K562 (cell line): ENCODE results near the gene SDE2. TPM values are rescaled to one million over a fixed set of nuclear protein-coding genes. Genes with fewer than 3 reads are reported as not detected.
A peak's percentile ranks its signal among the peaks of the same experiment; 100 is the strongest.

Source experiments
- ARNT ChIP-seq, 2 experiments: fragments of 450-650 bp; IDR thresholded peaks; 2 replicates each; pipeline ENCODE4 v1.6.1; 2016; ENCODE audit warnings: mild to moderate bottlenecking in 1 of 2
- ATF6 ChIP-seq: sonication (generic); formaldehyde crosslinking; IDR thresholded peaks from 2 replicates; pipeline ENCODE4 v1.4.0; 2020; ENCODE audit warnings: mild to moderate bottlenecking, missing genetic modification reagents
- BRD9 ChIP-seq: fragments of 450-650 bp; IDR thresholded peaks from 2 replicates; pipeline ENCODE4 v1.6.1; 2018; ENCODE audit warnings: low read depth; ENCODE audit not compliant: partially characterized antibody
- C11orf30 ChIP-seq: fragments of 450-650 bp; IDR thresholded peaks from 2 replicates; pipeline ENCODE4 v1.6.1; 2016; ENCODE audit warnings: low read depth, mild to moderate bottlenecking
- CREM ChIP-seq: IDR thresholded peaks from 2 replicates; pipeline ENCODE4 v1.6.1; 2014; ENCODE audit warnings: antibody characterized with exemption, low read depth
- EGR1 ChIP-seq: fragments of 450-650 bp; conservative IDR thresholded peaks from 2 replicates; pipeline ENCODE4 v1.6.1; 2017; ENCODE audit warnings: mild to moderate bottlenecking
- GTF2E2 ChIP-seq: fragments of 200-800 bp; sonication (Bioruptor generic); IDR thresholded peaks from 2 replicates; pipeline ENCODE4 v1.6.1; 2016; ENCODE audit warnings: missing genetic modification characterization, missing compliant biosample characterization
- HNRNPL ChIP-seq: fragments of 200-400 bp; formaldehyde crosslinking; IDR thresholded peaks from 2 replicates; pipeline ENCODE4 v1.6.1; 2017; ENCODE audit warnings: low read depth, mild to moderate bottlenecking, low read length
- MEF2A ChIP-seq: IDR thresholded peaks from 2 replicates; pipeline ENCODE4 v1.6.1; 2011; ENCODE audit warnings: low read depth, mild to moderate bottlenecking, low read length, moderate library complexity; ENCODE audit not compliant: control insufficient read depth
- NFE2 ChIP-seq: IDR thresholded peaks from 2 replicates; pipeline ENCODE4 v1.6.1; 2014; ENCODE audit warnings: antibody characterized with exemption, low read depth
- RBM22 ChIP-seq: fragments of 200-400 bp; formaldehyde crosslinking; IDR thresholded peaks from 2 replicates; pipeline ENCODE4 v1.6.1; 2018; ENCODE audit warnings: low read length, low read depth; ENCODE audit not compliant: poor library complexity, severe bottlenecking
- SP1 ChIP-seq: sonication (generic); formaldehyde crosslinking; IDR thresholded peaks from 2 replicates; pipeline ENCODE4 v1.8.1; 2022; ENCODE audit warnings: mild to moderate bottlenecking, missing genetic modification reagents
- TFAM ChIP-seq: fragments of 250-450 bp; sonication (Bioruptor Pico); conservative IDR thresholded peaks from 2 replicates; pipeline ENCODE4 v1.5.0; 2021; ENCODE audit warnings: mild to moderate bottlenecking, moderate library complexity
- ZBTB12 ChIP-seq: fragments of 250-450 bp; sonication (Bioruptor Pico); IDR thresholded peaks from 2 replicates; pipeline ENCODE4 v1.4.0; 2020
- ZBTB7A ChIP-seq: IDR thresholded peaks from 2 replicates; pipeline ENCODE4 v1.6.1; 2011; ENCODE audit warnings: low read depth, mild to moderate bottlenecking, low read length, moderate library complexity, borderline replicate concordance; ENCODE audit not compliant: control insufficient read depth
- ZNF165 ChIP-seq: fragments of 250-450 bp; sonication (Bioruptor Pico); IDR thresholded peaks from 2 replicates; pipeline ENCODE4 v1.4.0; 2020; ENCODE audit warnings: borderline replicate concordance
- ZNF280B ChIP-seq: fragments of 250-450 bp; sonication (Bioruptor Pico); IDR thresholded peaks from 2 replicates; pipeline ENCODE4 v1.5.1; 2021; ENCODE audit warnings: mild to moderate bottlenecking
- ZNF583 ChIP-seq: fragments of 250-450 bp; sonication (Bioruptor Pico); IDR thresholded peaks from 2 replicates; pipeline ENCODE4 v1.4.0; 2020
- ZNF696 ChIP-seq: fragments of 250-450 bp; sonication (Bioruptor Pico); conservative IDR thresholded peaks from 2 replicates; pipeline ENCODE4 v1.4.0; 2020; ENCODE audit warnings: mild to moderate bottlenecking, moderate library complexity
- ZNF778 ChIP-seq: fragments of 450-650 bp; formaldehyde crosslinking; IDR thresholded peaks from 2 replicates; pipeline ENCODE4 v1.4.0; 2020; ENCODE audit warnings: mild to moderate bottlenecking, moderate library complexity
- polyA plus RNA-seq, 8 experiments: library from polyadenylated mRNA; depleted of rRNA in 4 of 8; stranded (reverse) in 5 of 8; unstranded in 3 of 8; fragments of >200 nt; fragmentation: Nextera tagmentation in 2 of 8; fragmentation: Illumina TruSeq in 1 of 8; extraction: Ambion mirVana in 2 of 8; extraction: Trizol in 1 of 8; gene quantifications; 2 replicates each; pipeline versions ENCODE4 v1.2.1 to v1.2.3, GENCODE V29; 2011 to 2014; ENCODE audit warnings: inconsistent platforms in 1 of 8, missing spikeins in 1 of 8
- total RNA-seq, 7 experiments: library from RNA; depleted of rRNA in 6 of 7; stranded (reverse); fragments of >200 nt in 6 of 7; fragmentation: Illumina TruSeq in 2 of 7; extraction: Trizol in 2 of 7; gene quantifications; 2 replicates each; pipeline versions ENCODE4 v1.2.1 to v1.2.3, GENCODE V29; 2011 to 2021; ENCODE audit warnings: low replicate concordance in 1 of 7
- TF ChIP-seq, protein P1 (sequence below): sonication (generic); formaldehyde crosslinking; IDR thresholded peaks from 2 replicates; pipeline ENCODE4 v1.8.0; 2022; ENCODE audit warnings: mild to moderate bottlenecking, low read depth, missing genetic modification reagents
- TF ChIP-seq, protein P2 (sequence below): IDR thresholded peaks from 2 replicates; pipeline ENCODE4 v1.6.1; 2014; ENCODE audit warnings: antibody characterized with exemption

Gene SDE2
- total and polyA plus RNA-seq, 9 of the 15 experiments (the other 6 are each of a cell fraction or from before 2014, with no cell fraction given): 14.3 to 62.3 (median 46.0) TPM

- no peak for TF ChIP-seq ZNF696 (CRISPR knock-in tag)
- no peak for TF ChIP-seq SP1 (CRISPR knock-in tag)
- peak; percentile 95 for TF ChIP-seq ZBTB7A
- no peak for TF ChIP-seq ATF6 (CRISPR knock-in tag)
- no peak for TF ChIP-seq ZNF583 (CRISPR knock-in tag)
- peak; percentile 67 for TF ChIP-seq CREM
- TF ChIP-seq C11orf30: peak; percentile 11; the same call in 1 of the 2 replicates
- TF ChIP-seq RBM22: no peak
- TF ChIP-seq TFAM: no peak
- no peak for TF ChIP-seq MEF2A
- no peak for TF ChIP-seq GTF2E2 (tag)
- TF ChIP-seq, protein P1, sequence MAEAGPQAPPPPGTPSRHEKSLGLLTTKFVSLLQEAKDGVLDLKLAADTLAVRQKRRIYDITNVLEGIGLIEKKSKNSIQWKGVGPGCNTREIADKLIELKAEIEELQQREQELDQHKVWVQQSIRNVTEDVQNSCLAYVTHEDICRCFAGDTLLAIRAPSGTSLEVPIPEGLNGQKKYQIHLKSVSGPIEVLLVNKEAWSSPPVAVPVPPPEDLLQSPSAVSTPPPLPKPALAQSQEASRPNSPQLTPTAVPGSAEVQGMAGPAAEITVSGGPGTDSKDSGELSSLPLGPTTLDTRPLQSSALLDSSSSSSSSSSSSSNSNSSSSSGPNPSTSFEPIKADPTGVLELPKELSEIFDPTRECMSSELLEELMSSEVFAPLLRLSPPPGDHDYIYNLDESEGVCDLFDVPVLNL (CRISPR knock-in tag): no peak
- TF ChIP-seq ZNF165: no peak
- TF ChIP-seq ZNF280B: no peak
- TF ChIP-seq EGR1: peak; percentile 27; the same call in 1 of the 2 replicates
- no peak for TF ChIP-seq NFE2
- 0 out of 4 replicates have a peak, but pooled peaks of 1 of the 2 experiments have one; percentile 2 for TF ChIP-seq ARNT (IDR thresholded peaks at IDR 0.05)
- no peak for TF ChIP-seq BRD9
- TF ChIP-seq ZBTB12 (CRISPR knock-in tag): no peak
- no peak for TF ChIP-seq ZNF778 (CRISPR knock-in tag)
- 0 out of 2 replicates have a peak, but pooled peaks have one; percentile 68 for TF ChIP-seq HNRNPL
- TF ChIP-seq, protein P2, sequence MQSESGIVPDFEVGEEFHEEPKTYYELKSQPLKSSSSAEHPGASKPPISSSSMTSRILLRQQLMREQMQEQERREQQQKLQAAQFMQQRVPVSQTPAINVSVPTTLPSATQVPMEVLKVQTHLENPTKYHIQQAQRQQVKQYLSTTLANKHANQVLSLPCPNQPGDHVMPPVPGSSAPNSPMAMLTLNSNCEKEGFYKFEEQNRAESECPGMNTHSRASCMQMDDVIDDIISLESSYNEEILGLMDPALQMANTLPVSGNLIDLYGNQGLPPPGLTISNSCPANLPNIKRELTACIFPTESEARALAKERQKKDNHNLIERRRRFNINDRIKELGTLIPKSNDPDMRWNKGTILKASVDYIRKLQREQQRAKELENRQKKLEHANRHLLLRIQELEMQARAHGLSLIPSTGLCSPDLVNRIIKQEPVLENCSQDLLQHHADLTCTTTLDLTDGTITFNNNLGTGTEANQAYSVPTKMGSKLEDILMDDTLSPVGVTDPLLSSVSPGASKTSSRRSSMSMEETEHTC: no peak
Observed at GRCh38 chr1:225962440-225962975, 36.6 kb downstream of the SDE2 start (continued).
